ENCODE measurements around the gene DIP2A. TPM values are rescaled to one million over a fixed set of nuclear protein-coding genes. Genes with fewer than 3 reads are reported as not detected.

DIP2A gene
- total and polyA plus RNA-seq, 2 experiments from 2014 or later = 18.5 to 36.3 TPM

- no peak for TF ChIP-seq ETS1 (IDR thresholded peaks at IDR 0.05)
- no peak for TF ChIP-seq EZH2phosphoT487 (IDR thresholded peaks at IDR 0.05; ENCODE audit: unreplicated experiment)
- TF ChIP-seq REST (IDR thresholded peaks at IDR 0.05; ENCODE audit: unreplicated experiment) = no peak
- no peak for TF ChIP-seq CTCF (conservative IDR thresholded peaks at IDR 0.05; ENCODE audit: low read depth in 2 of 2)
Observed at GRCh38 chr21:46459356-46460112, 843 bp downstream of the DIP2A start (continued).

- Histone ChIP-seq H3K36me3 (ENCODE audit: insufficient read depth) (no peaks in the 10 kb centered on the region), H3K27me3 (ENCODE audit: insufficient read depth) (no peaks in the 10 kb centered on the region), H3K4me3 (no peak overlapping the region), H3K4me2 (no peak overlapping the region), H3F3A (replicated peaks; ENCODE audit: low read depth) (0 out of 2 replicates have a peak, but pooled peaks cover 3% of the 10 kb centered on the region), H3K4me1 (ENCODE audit: insufficient read depth) (peaks cover 14% of the 10 kb centered on the region), H3K9me2 (ENCODE audit: insufficient read depth) (no peaks in the 10 kb centered on the region), H3K27ac (ENCODE audit: low read depth) (no peak overlapping the region), H3K79me2 (replicated peaks; ENCODE audit: insufficient read depth) (peaks cover 51% of the 10 kb centered on the region), H4K20me1 (replicated peaks; ENCODE audit: insufficient read depth) (peaks cover 7% of the 10 kb centered on the region), H2AFZ (no peak overlapping the region)
- TF ChIP-seq CTCF (conservative IDR thresholded peaks at IDR 0.05; ENCODE audit: low read depth in 2 of 2) (no peak), EZH2 (IDR thresholded peaks at IDR 0.05; ENCODE audit: low read depth, unreplicated experiment) (no peak), REST (IDR thresholded peaks at IDR 0.05; ENCODE audit: unreplicated experiment) (no peak), ETS1 (IDR thresholded peaks at IDR 0.05) (no peak), JUNB (IDR thresholded peaks at IDR 0.05; ENCODE audit: unreplicated experiment) (no peak), EZH2phosphoT487 (IDR thresholded peaks at IDR 0.05; ENCODE audit: unreplicated experiment) (no peak), POLR2AphosphoS5 (IDR thresholded peaks at IDR 0.05; ENCODE audit: low read depth) (no peak)
- no peak for DNase-seq (ENCODE audit: low spot score)
- no peak overlapping the region for H3K4me3 Mint-ChIP-seq
- H3K27ac Mint-ChIP-seq = no peak overlapping the region
- no peaks in the 10 kb centered on the region for H3K9me3 Mint-ChIP-seq
- peaks cover 5% of the 10 kb centered on the region; the same call in 1 of the 3 replicates for H3K36me3 Mint-ChIP-seq (ENCODE audit: low read depth)
- peaks cover 8% of the 10 kb centered on the region for H3K27me3 Mint-ChIP-seq (ENCODE audit: insufficient read depth, low read depth, poor library complexity)
- H3K4me1 Mint-ChIP-seq = peaks cover 6% of the 10 kb centered on the region; the same call in 2 of the 3 replicates
- ATAC-seq = no peak
Observed at GRCh38 chr21:46461909-46462308, 3.2 kb downstream of the DIP2A start.

All from GM23338 (cell line).